Panc1 (cell line): ENCODE measurements around the gene CDK19. TPM values are rescaled to one million over a fixed set of nuclear protein-coding genes. Genes with fewer than 3 reads are reported as not detected.

Experiments
- ATAC-seq: fragments of 200-7000 bp; cut with Tn5 transposase; 2 replicates; pipeline ENCODE4 v1.9.1; 2020; ENCODE audit warnings: mild to moderate bottlenecking, moderate library complexity
- BruUV-seq: library from RNA; stranded (reverse); fragments of 400-500 nt; replicated peaks from 2 replicates; lab custom pipeline; 2021; lab: Mats Ljungman, UMichigan
- CTCF ChIA-PET: fragments of 300-600 bp; sonication (Branson Sonifier 250); formaldehyde crosslinking; loops from one replicate; lab custom pipeline; 2022; ENCODE audit warnings: antibody characterized with exemption; lab: Charles Lee
- POLR2A ChIA-PET: fragments of 300-600 bp; sonication (Branson Sonifier 250); formaldehyde crosslinking; loops from one replicate; lab custom pipeline; 2022; ENCODE audit warnings: antibody characterized with exemption; lab: Charles Lee
- DNase-seq: peaks from one replicate; pipeline ENCODE4 v3.0.0-alpha.2; 2010; ENCODE audit warnings: low read depth, low spot score
- H3K27ac ChIP-seq: 2 replicates; pipeline ENCODE4 v1.5.1; 2011; ENCODE audit warnings: mild to moderate bottlenecking, low read length, inconsistent platforms
- H3K27me3 ChIP-seq: fragments of 200-500 bp; sonication (Bioruptor generic); 2 replicates; pipeline ENCODE4 v1.6.0; 2014; ENCODE audit warnings: low read length, inconsistent platforms; ENCODE audit not compliant: control insufficient read depth, insufficient read depth
- H3K36me3 ChIP-seq: fragments of 200-500 bp; sonication (Bioruptor generic); 2 replicates; pipeline ENCODE4 v1.5.1; 2014; ENCODE audit warnings: inconsistent platforms, mild to moderate bottlenecking, low read length, moderate library complexity; ENCODE audit not compliant: control insufficient read depth, insufficient read depth
- H3K4me1 ChIP-seq: 2 replicates; pipeline ENCODE4 v1.5.1; 2011; ENCODE audit warnings: inconsistent platforms, mild to moderate bottlenecking, low read length, moderate library complexity; ENCODE audit not compliant: control insufficient read depth, insufficient read depth
- H3K4me3 ChIP-seq, 2 experiments: 2 replicates each; pipeline ENCODE4 v1.5.1; 2011 to 2012; ENCODE audit warnings: low read depth in 2 of 2, low read length in 2 of 2, mild to moderate bottlenecking in 2 of 2, inconsistent platforms in 1 of 2, moderate library complexity in 1 of 2
- H3K9me3 ChIP-seq: fragments of 200-500 bp; sonication (Bioruptor generic); 2 replicates; pipeline ENCODE4 v1.5.1; 2014; ENCODE audit warnings: low read depth, mild to moderate bottlenecking, inconsistent platforms, low read length, moderate library complexity; ENCODE audit not compliant: control insufficient read depth, insufficient read depth
- CTCF ChIP-seq: fragments of 450-650 bp; IDR thresholded peaks from 2 replicates; pipeline ENCODE4 v1.5.1; 2017; ENCODE audit warnings: mild to moderate bottlenecking
- POLR2AphosphoS5 ChIP-seq: IDR thresholded peaks from 2 replicates; pipeline ENCODE4 v1.6.1; 2012; ENCODE audit warnings: mild to moderate bottlenecking, low read depth, low read length, moderate library complexity
- REST ChIP-seq, 2 experiments: IDR thresholded peaks; 2 replicates each; pipeline ENCODE4 v1.6.1; 2011 to 2012; ENCODE audit warnings: low read depth in 2 of 2, control low read depth in 1 of 2, low read length in 1 of 2, mild to moderate bottlenecking in 1 of 2, moderate library complexity in 1 of 2; ENCODE audit not compliant: insufficient read depth in 1 of 2
- SIN3A ChIP-seq: IDR thresholded peaks from 2 replicates; pipeline ENCODE4 v1.6.1; 2012; ENCODE audit warnings: low read depth, mild to moderate bottlenecking, low read length, moderate library complexity, borderline replicate concordance; ENCODE audit not compliant: insufficient read depth
- TCF7L2 ChIP-seq: IDR thresholded peaks from 2 replicates; pipeline ENCODE4 v1.6.1; 2011; ENCODE audit warnings: mild to moderate bottlenecking, low read depth, low read length, inconsistent platforms
- in situ Hi-C: cut with HindIII; loops from 2 replicates; pipeline ENCODE4 v1.10.0; 2016; ENCODE audit warnings: low sequenced_read_pairs, low pct_unique_long_range_greater_than_20kb
- intact Hi-C: fragments of 100-400 bp; cut with micrococcal nuclease; formaldehyde crosslinking; loops from one replicate; pipeline ENCODE4 v1.10.0; 2022; ENCODE audit not compliant: unreplicated experiment
- total RNA-seq: library from RNA; stranded (reverse); gene quantifications from one replicate; pipeline ENCODE4 v1.2.1, GENCODE V29; 2021; ENCODE audit not compliant: unreplicated experiment

The CDK19 gene
- total RNA-seq, 1 experiment from 2014 or later = 48.4 TPM

GRCh38 chr6:110705543-110705942, 109.7 kb downstream of the CDK19 start:
- BruUV-seq = no TSS peak
- no peak for ATAC-seq

GRCh38 chr6:110703906-110704594, 111.2 kb downstream of the CDK19 start:
- H3K4me1 ChIP-seq = 0 out of 2 replicates have a peak, but pooled peaks cover 2% of the 10 kb centered on the region
- ChIA-PET CTCF (no interaction called here), POLR2A (no interaction called here)
- TSS peak; percentile 32 for BruUV-seq
- no peak for TF ChIP-seq SIN3A
- no peaks in the 10 kb centered on the region for H3K27me3 ChIP-seq
- intact Hi-C loops (no loop called here), in situ Hi-C loops (no loop called here)
- no peaks in the 10 kb centered on the region for H3K36me3 ChIP-seq
- DNase-seq (no peak), ATAC-seq (no peak)
- no peak overlapping the region for H3K4me3 ChIP-seq
- no peak overlapping the region for H3K27ac ChIP-seq
- H3K9me3 ChIP-seq = no peaks in the 10 kb centered on the region

More at GRCh38 chr6:110705543-110705942, 109.7 kb downstream of the CDK19 start:
- no peak overlapping the region for H3K27ac ChIP-seq
- intact Hi-C loops (no loop called here), in situ Hi-C loops (no loop called here)
- TF ChIP-seq REST (IDR thresholded peaks at IDR 0.05; ENCODE audit: insufficient read depth in 1 of 2, low read depth in 2 of 2, low read length in 1 of 2) (no peak), SIN3A (no peak), CTCF (no peak), POLR2AphosphoS5 (no peak), TCF7L2 (no peak)
- no peaks in the 10 kb centered on the region for H3K36me3 ChIP-seq
- DNase-seq = no peak
- H3K4me3 ChIP-seq = no peak overlapping the region
- CTCF ChIA-PET = no interaction called here
- POLR2A ChIA-PET = no interaction called here
- H3K9me3 ChIP-seq = no peaks in the 10 kb centered on the region
- no peaks in the 10 kb centered on the region for H3K4me1 ChIP-seq
- no peaks in the 10 kb centered on the region for H3K27me3 ChIP-seq
